GM19372 (cell line): Measurements from ENCODE around the gene H19.

Experiments
- ATAC-seq: cut with Tn5 transposase; IDR thresholded peaks from one replicate; pipeline ENCODE4 v1.9.1; 2021; ENCODE audit warnings: mild to moderate bottlenecking, low read depth, moderate library complexity; ENCODE audit not compliant: unreplicated experiment

H19 gene

GRCh38 chr11:1949302-1949701 lies 48.3 kb downstream of the H19 start:
- no peak for ATAC-seq

- ATAC-seq, result no peak
Measured at GRCh38 chr11:1948389-1948788, 49.3 kb downstream of the H19 start.

- no peak for ATAC-seq
Measured at GRCh38 chr11:1947592-1948237, 49.9 kb downstream of the H19 start.

- ATAC-seq, result no peak
Measured at GRCh38 chr11:1946812-1947484, 50.7 kb downstream of the H19 start, which contains the start of gene MRPL23. TSS of gene MRPL23 (plus strand) at chr11:1947332. CDS start at chr11:1947363, 31 bp downstream.
